Measurements from ENCODE around the gene CTNNBL1.
"Not testable (repeated sequence)": the region's sequence is repeated elsewhere in the genome, so short reads cannot be mapped to it uniquely, and the experiment has no call there.

CTNNBL1 gene

GRCh38 chr20:37852666-37853065, 158.8 kb downstream of the CTNNBL1 start:
- DNase-seq (ENCODE audit: low spot score): no peak

- DNase-seq (ENCODE audit: low spot score): no peak
Observed at GRCh38 chr20:37853823-37854375, 160.1 kb downstream of the CTNNBL1 start.

GRCh38 chr20:37856034-37856433, 162.2 kb downstream of the CTNNBL1 start:
- not testable (repeated sequence) for DNase-seq (ENCODE audit: low spot score)

GRCh38 chr20:37856932-37857660, 163.3 kb downstream of the CTNNBL1 start:
- no peak for DNase-seq (ENCODE audit: low spot score)

- DNase-seq (ENCODE audit: low spot score): no peak
Observed at GRCh38 chr20:37859406-37860171, 165.8 kb downstream of the CTNNBL1 start.

- no peak for DNase-seq (ENCODE audit: low spot score)
Observed at GRCh38 chr20:37863289-37863688, 169.5 kb downstream of the CTNNBL1 start.

GRCh38 chr20:37864298-37864697, 170.5 kb downstream of the CTNNBL1 start:
- DNase-seq (ENCODE audit: low spot score): no peak

- DNase-seq (ENCODE audit: low spot score): no peak
Observed at GRCh38 chr20:37866051-37866450, 172.2 kb downstream of the CTNNBL1 start.

- no peak for DNase-seq (ENCODE audit: low spot score)
Observed at GRCh38 chr20:37867289-37868195, 173.7 kb downstream of the CTNNBL1 start.

GRCh38 chr20:37868851-37869333, 175.1 kb downstream of the CTNNBL1 start:
- no peak for DNase-seq (ENCODE audit: low spot score)

GRCh38 chr20:37869334-37869861, 175.6 kb downstream of the CTNNBL1 start:
- no peak for DNase-seq (ENCODE audit: low spot score)

GRCh38 chr20:37870294-37870693, 176.5 kb downstream of the CTNNBL1 start:
- DNase-seq (ENCODE audit: low spot score): no peak

GRCh38 chr20:37871751-37872150, 177.9 kb downstream of the CTNNBL1 start:
- DNase-seq (ENCODE audit: low spot score): no peak

- no peak for DNase-seq (ENCODE audit: low spot score)
Observed at GRCh38 chr20:37872161-37872560, 178.3 kb downstream of the CTNNBL1 start.

- no peak for DNase-seq (ENCODE audit: low spot score)
Observed at GRCh38 chr20:37873884-37874283, 180.1 kb downstream of the CTNNBL1 start.

GRCh38 chr20:37875460-37876175, 181.8 kb downstream of the CTNNBL1 start:
- DNase-seq (ENCODE audit: low spot score): no peak

GRCh38 chr20:37876863-37877262, 183.0 kb downstream of the CTNNBL1 start:
- no peak for DNase-seq (ENCODE audit: low spot score)

GRCh38 chr20:37877832-37878772, 184.3 kb downstream of the CTNNBL1 start:
- DNase-seq (ENCODE audit: low spot score): no peak

GRCh38 chr20:37878835-37879599, 185.2 kb downstream of the CTNNBL1 start:
- no peak for DNase-seq (ENCODE audit: low spot score)

All from HuH-7.5 (cell line).